CD14-positive monocyte (primary cell): Measurements from ENCODE around the gene CALM1. TPM values are rescaled to one million over a fixed set of nuclear protein-coding genes. Genes with fewer than 3 reads are reported as not detected.

Experiments
- DNase-seq, 3 donors: peaks; one replicate each; pipeline ENCODE4 v3.0.0-alpha.2; 2011 to 2022
- H2AFZ ChIP-seq: 2 replicates; pipeline ENCODE4 v1.6.0; 2012; ENCODE audit warnings: mild to moderate bottlenecking, low read depth, low read length, inconsistent platforms; ENCODE audit not compliant: insufficient read depth, poor library complexity, severe bottlenecking
- H3K27ac ChIP-seq, 2 donors: 1 replicate in 1 of 2; 2 replicates in 1 of 2; pipeline ENCODE4 v1.5.1; 2012 to 2013; ENCODE audit warnings: low read length in 2 of 2, control low read depth in 1 of 2, inconsistent platforms in 1 of 2, low read depth in 1 of 2, mild to moderate bottlenecking in 1 of 2
- H3K27me3 ChIP-seq, 2 donors: one replicate each; pipeline versions ENCODE4 v1.6.0 to v1.6.1; 2011 to 2013; ENCODE audit warnings: low read length in 2 of 2; ENCODE audit not compliant: control insufficient read depth in 2 of 2, insufficient read depth in 2 of 2
- H3K36me3 ChIP-seq, 2 donors: replicated peaks in 1 of 2; 1 replicate in 1 of 2; 2 replicates in 1 of 2; pipeline versions ENCODE4 v1.5.1 to v1.6.1; 2012 to 2013; ENCODE audit warnings: low read length in 2 of 2, control low read depth in 1 of 2, inconsistent platforms in 1 of 2, mild to moderate bottlenecking in 1 of 2; ENCODE audit not compliant: insufficient read depth in 2 of 2, control insufficient read depth in 1 of 2
- H3K4me1 ChIP-seq, 2 donors: 1 replicate in 1 of 2; 2 replicates in 1 of 2; pipeline versions ENCODE4 v1.5.1 to v1.6.1; 2012 to 2013; ENCODE audit warnings: low read length in 2 of 2, control low read depth in 1 of 2, inconsistent platforms in 1 of 2, mild to moderate bottlenecking in 1 of 2, moderate library complexity in 1 of 2; ENCODE audit not compliant: insufficient read depth in 2 of 2, control insufficient read depth in 1 of 2
- H3K4me2 ChIP-seq: replicated peaks from 2 replicates; pipeline ENCODE3; 2012; ENCODE audit warnings: low read length, moderate library complexity, mild to moderate bottlenecking; ENCODE audit not compliant: poor library complexity, severe bottlenecking; ENCODE audit errors: extremely low read depth
- H3K4me3 ChIP-seq, 3 experiments: fragments of 200-600 bp in 1 of 3; sonication (generic) in 1 of 3; replicated peaks in 1 of 3; 1 replicate in 2 of 3; 2 replicates in 1 of 3; pipeline ENCODE4 v1.5.1; 2011 to 2013; ENCODE audit warnings: low read length in 3 of 3, mild to moderate bottlenecking in 3 of 3, control low read depth in 2 of 3, low read depth in 2 of 3, inconsistent platforms in 1 of 3, moderate library complexity in 1 of 3
- H3K79me2 ChIP-seq: 2 replicates; pipeline ENCODE4 v1.6.0; 2012; ENCODE audit warnings: mild to moderate bottlenecking, control low read depth, inconsistent platforms, low read length, moderate library complexity; ENCODE audit not compliant: insufficient read depth
- H3K9ac ChIP-seq: 2 replicates; pipeline ENCODE4 v1.6.0; 2017; ENCODE audit warnings: low read length, mild to moderate bottlenecking; ENCODE audit not compliant: insufficient read depth, poor library complexity, severe bottlenecking
- H3K9me3 ChIP-seq, 2 donors: replicated peaks in 1 of 2; 1 replicate in 1 of 2; 2 replicates in 1 of 2; pipeline versions ENCODE4 v1.5.1 to v1.6.1; 2012 to 2013; ENCODE audit warnings: low read length in 2 of 2, control low read depth in 1 of 2; ENCODE audit not compliant: control insufficient read depth in 1 of 2, insufficient read depth in 1 of 2
- H4K20me1 ChIP-seq: 2 replicates; pipeline ENCODE4 v1.6.0; 2012; ENCODE audit warnings: mild to moderate bottlenecking, low read length, control low read depth, moderate library complexity; ENCODE audit not compliant: insufficient read depth
- H3K27ac Mint-ChIP-seq, 7 donors: one replicate each; pipeline ENCODE4 v1.8.0; 2020; ENCODE audit warnings: mild to moderate bottlenecking in 7 of 7, mixed read lengths in 7 of 7, moderate library complexity in 6 of 7, inconsistent platforms in 2 of 7
- H3K27me3 Mint-ChIP-seq, 3 donors: one replicate each; pipeline ENCODE4 v1.8.0; 2021 to 2022; ENCODE audit warnings: low read depth in 3 of 3, mild to moderate bottlenecking in 3 of 3, mixed read lengths in 3 of 3, moderate library complexity in 3 of 3, inconsistent platforms in 1 of 3
- H3K36me3 Mint-ChIP-seq, 2 donors: one replicate each; pipeline ENCODE4 v1.8.0; 2020; ENCODE audit warnings: mixed read lengths in 2 of 2, inconsistent platforms in 1 of 2, mild to moderate bottlenecking in 1 of 2
- H3K4me1 Mint-ChIP-seq: one replicate; pipeline ENCODE4 v1.8.0; 2020; ENCODE audit warnings: mild to moderate bottlenecking, mixed read lengths
- H3K4me3 Mint-ChIP-seq, 2 donors: one replicate each; pipeline ENCODE4 v1.8.0; 2020; ENCODE audit warnings: mild to moderate bottlenecking in 2 of 2, mixed read lengths in 2 of 2, moderate library complexity in 1 of 2
- H3K9me3 Mint-ChIP-seq, 7 donors: one replicate each; pipeline ENCODE4 v1.8.0; 2020 to 2022; ENCODE audit warnings: mixed read lengths in 7 of 7, mild to moderate bottlenecking in 6 of 7, moderate library complexity in 6 of 7, inconsistent platforms in 2 of 7
- WGBS: methylation state at CpG from one replicate; pipeline ENCODE4 v1.1.5; 2013; ENCODE audit warnings: missing lambda C conversion rate; ENCODE audit not compliant: insufficient coverage; 5-methylcytosine and 5-hydroxymethylcytosine counted together
- intact Hi-C, 2 donors: fragments of 100-400 bp; cut with micrococcal nuclease; formaldehyde crosslinking; loops; one replicate each; pipeline versions ENCODE4 v1.15.0 to v1.15.1; 2023
- polyA plus RNA-seq, 3 donors: library from polyadenylated mRNA; depleted of rRNA in 1 of 3; unstranded in 2 of 3; stranded (reverse) in 1 of 3; fragments of 300-500 nt in 2 of 3; fragments of >200 nt in 1 of 3; fragmentation: Illumina TruSeq in 2 of 3; gene quantifications; 1 replicate in 2 of 3; 2 replicates in 1 of 3; pipeline ENCODE4 v1.2.3, GENCODE V29; 2012 to 2021
- TF ChIP-seq, protein P1 (sequence below): fragments of 200-600 bp; IDR thresholded peaks from one replicate; pipeline ENCODE4 v1.8.0; 2022; ENCODE audit warnings: antibody characterized with exemption, mild to moderate bottlenecking

CALM1 gene
- polyA plus RNA-seq, 3 donors: 277 to 912 (median 906) TPM

DNA sequence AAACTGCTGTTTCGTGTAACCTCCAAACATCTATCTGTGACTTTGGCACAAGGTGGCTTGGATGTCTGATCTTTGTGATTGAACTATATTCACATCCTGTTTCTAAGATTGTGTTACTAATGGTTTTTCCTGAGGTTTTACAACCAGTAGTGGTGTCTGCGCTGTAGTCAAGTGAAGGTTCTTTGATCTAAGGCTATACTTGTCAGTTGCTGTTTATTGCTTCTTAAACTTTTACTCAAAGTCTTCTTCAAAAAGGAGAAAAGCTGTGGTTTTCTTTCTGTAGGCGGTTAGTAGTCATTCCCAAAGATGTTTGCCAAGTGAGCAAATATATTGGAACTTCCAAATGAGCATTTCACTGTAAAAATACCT is 12.3 kb upstream of the CALM1 start:
- H3K36me3 Mint-ChIP-seq: no peaks in the 10 kb centered on the region
- H4K20me1 ChIP-seq: no peaks in the 10 kb centered on the region
- no peak for DNase-seq
- H3K9me3 ChIP-seq: no peaks in the 10 kb centered on the region
- intact Hi-C loops: loop anchor here (1.0 to 10.0 kb wide), 6 partner anchors 13 to 430 kb away; partner anchors contain the start of genes NRDE2 (in 2 of the 2), CALM1 (in 1 of the 2), EFCAB11 (in 1 of the 2) and PSMC1 (in 1 of the 2)
- peak overlapping the region in 1 of 3 experiments; percentile 87 for H3K4me3 ChIP-seq
- H3K9ac ChIP-seq: peak overlapping the region; percentile 99
- no peak overlapping the region for H3K27ac Mint-ChIP-seq
- peak overlapping the region; percentile 81 for H3K4me2 ChIP-seq
- WGBS: no CpG with 5 or more reads among the region's 3 CpGs
- no peak overlapping the region for H3K4me3 Mint-ChIP-seq
- no peaks in the 10 kb centered on the region for H3K36me3 ChIP-seq
- peaks cover 19% of the 10 kb centered on the region for H3K4me1 Mint-ChIP-seq
- no peaks in the 10 kb centered on the region for H3K27me3 ChIP-seq
- TF ChIP-seq, protein P1, sequence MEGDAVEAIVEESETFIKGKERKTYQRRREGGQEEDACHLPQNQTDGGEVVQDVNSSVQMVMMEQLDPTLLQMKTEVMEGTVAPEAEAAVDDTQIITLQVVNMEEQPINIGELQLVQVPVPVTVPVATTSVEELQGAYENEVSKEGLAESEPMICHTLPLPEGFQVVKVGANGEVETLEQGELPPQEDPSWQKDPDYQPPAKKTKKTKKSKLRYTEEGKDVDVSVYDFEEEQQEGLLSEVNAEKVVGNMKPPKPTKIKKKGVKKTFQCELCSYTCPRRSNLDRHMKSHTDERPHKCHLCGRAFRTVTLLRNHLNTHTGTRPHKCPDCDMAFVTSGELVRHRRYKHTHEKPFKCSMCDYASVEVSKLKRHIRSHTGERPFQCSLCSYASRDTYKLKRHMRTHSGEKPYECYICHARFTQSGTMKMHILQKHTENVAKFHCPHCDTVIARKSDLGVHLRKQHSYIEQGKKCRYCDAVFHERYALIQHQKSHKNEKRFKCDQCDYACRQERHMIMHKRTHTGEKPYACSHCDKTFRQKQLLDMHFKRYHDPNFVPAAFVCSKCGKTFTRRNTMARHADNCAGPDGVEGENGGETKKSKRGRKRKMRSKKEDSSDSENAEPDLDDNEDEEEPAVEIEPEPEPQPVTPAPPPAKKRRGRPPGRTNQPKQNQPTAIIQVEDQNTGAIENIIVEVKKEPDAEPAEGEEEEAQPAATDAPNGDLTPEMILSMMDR: no peak
- H3K4me1 ChIP-seq: peaks cover 20 to 29% of the 10 kb centered on the region in 2 donors
- H3K79me2 ChIP-seq: no peaks in the 10 kb centered on the region
- H3K27ac ChIP-seq: peak overlapping the region in 1 of 2 donors; percentile 100
- no peaks in the 10 kb centered on the region for H3K9me3 Mint-ChIP-seq
- peaks cover 0 to 2% (median 0%) of the 10 kb centered on the region in 3 donors for H3K27me3 Mint-ChIP-seq
- peak overlapping the region; percentile 95 for H2AFZ ChIP-seq

DNA sequence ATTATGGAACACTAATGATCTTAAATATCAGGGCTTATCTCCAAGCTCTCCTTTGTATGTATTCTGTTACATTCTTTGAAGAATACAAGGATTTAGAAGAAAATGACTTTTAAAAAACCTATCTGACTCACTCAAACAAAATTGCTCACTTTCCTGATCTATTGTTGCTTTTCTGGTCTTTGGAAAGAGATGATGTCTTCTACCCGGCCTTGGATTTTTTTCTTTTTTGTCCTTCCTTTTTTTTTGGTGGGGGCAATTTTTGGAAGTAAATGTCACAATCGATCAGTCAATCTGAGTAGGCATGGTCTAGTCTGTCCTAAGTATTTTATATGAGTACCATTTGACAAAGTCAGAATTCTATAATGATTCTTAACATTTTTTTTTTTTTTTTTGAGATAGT is 10.5 kb upstream of the CALM1 start:
- no peak overlapping the region for H3K4me3 ChIP-seq
- H3K36me3 ChIP-seq: no peaks in the 10 kb centered on the region
- WGBS: no CpG with 5 or more reads among the region's 2 CpGs
- H3K9me3 Mint-ChIP-seq: no peaks in the 10 kb centered on the region
- H3K9ac ChIP-seq: no peak overlapping the region
- H3K79me2 ChIP-seq: no peaks in the 10 kb centered on the region
- peaks cover 16% of the 10 kb centered on the region for H3K4me1 Mint-ChIP-seq
- no peak overlapping the region for H3K4me3 Mint-ChIP-seq
- no peak overlapping the region for H2AFZ ChIP-seq
- no peaks in the 10 kb centered on the region for H4K20me1 ChIP-seq
- no peaks in the 10 kb centered on the region for H3K9me3 ChIP-seq
- H3K27me3 Mint-ChIP-seq: peaks cover 0 to 3% (median 0%) of the 10 kb centered on the region in 3 donors
- no peaks in the 10 kb centered on the region for H3K36me3 Mint-ChIP-seq
- intact Hi-C loops: loop anchor here in 1 of 2 donors (10.0 kb wide), 1 partner anchor 432 kb away; the partner anchor contains the start of genes EFCAB11 and TDP1
- TF ChIP-seq, protein P1: no peak
- no peaks in the 10 kb centered on the region for H3K27me3 ChIP-seq
- H3K4me2 ChIP-seq: no peak overlapping the region
- no peak overlapping the region for H3K27ac Mint-ChIP-seq
- H3K4me1 ChIP-seq: peaks cover 20 to 29% of the 10 kb centered on the region in 2 donors
- H3K27ac ChIP-seq: no peak overlapping the region
- no peak for DNase-seq
